ENCODE data around the gene CLEC16A.

The CLEC16A gene

DNA sequence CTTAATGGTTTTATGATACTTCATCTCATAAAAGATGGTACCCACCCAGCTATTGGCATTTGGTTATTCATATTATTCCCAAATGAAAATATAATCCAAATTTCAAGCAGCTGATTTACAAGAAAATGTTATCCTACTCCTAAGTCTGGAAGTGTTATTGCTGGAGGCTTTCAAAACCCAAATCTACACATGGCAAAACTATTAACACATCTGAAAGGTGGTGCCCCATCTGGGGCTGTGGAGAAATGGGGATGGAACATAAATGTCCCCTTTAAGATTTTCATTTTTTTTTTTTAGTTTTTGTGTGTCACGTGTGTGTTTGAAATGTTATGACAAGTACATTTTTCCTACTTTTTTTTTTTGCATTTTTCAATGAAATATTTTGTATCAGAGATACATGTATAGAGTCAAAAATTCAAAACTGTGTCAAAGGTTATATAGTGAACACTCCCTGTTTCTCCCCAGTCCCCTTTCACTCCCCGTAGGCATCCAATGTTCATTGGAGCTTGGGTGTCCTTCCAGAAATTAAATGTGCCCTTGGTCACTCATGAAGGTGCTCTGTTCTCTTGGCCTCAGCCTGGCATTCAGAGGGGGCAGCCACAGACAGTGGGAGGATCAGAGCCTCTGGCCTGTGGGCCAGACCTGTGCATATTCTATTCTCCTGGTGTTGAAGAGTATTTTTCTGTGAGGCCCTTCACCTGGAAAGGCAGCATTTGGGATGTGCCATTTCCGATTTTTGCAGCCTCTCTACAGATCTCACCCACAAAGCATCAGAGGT, 79.1 kb downstream of the CLEC16A start:
- no peak for DNase-seq

DNA sequence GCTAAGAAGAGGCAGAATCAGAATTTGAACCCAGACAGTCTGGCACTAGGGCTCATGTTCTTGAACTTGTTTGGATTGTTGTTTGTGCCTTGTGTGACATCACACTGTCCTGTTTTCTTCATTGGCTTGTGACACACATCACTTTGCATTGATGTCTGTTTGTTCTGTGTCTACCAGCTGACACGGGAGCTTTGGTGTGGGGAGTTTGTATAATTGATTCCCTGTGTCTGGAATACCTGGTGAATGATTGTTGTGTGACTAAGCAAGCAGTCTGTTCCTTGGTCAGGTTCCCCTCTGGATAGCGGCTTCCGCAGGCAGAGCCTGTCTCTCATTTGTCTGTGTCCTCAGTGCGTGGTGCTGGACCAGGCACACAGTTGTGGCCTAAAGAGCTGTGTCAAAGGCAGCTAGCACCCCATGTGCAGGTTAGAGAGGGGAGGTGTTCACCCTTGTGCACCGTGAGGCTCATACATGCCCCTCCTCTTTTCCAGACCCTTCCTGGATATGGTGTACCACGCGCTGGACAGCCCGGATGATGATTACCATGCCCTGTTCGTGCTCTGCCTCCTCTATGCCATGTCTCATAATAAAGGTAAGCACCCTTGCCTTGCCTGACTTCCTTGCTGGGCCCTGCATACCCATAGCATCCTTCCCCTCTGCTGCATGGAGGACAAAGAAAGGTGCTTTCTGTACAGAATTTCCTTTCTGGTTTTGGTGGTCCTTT, 80.1 kb downstream of the CLEC16A start:
- DNase-seq = no peak

DNA sequence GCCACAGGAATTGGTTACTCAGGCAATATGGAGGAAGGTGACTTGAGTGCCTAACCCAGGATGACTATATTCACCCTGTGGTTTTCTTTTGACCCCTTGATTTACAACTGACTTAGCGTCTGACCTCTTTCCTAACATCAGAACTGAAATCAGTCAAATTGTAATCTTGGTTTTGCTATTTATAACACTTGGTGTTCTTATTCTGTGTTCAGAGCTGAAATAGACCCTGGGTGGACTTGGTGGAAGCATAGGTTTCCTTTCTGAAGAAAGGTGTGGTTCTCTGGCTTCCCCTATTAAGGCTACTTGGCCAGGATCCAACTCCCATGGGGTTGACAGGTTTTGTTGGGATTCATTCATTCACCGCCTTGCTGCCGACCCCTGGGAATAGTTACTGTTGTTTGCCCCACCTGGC, 80.8 kb downstream of the CLEC16A start:
- no peak for DNase-seq

DNA sequence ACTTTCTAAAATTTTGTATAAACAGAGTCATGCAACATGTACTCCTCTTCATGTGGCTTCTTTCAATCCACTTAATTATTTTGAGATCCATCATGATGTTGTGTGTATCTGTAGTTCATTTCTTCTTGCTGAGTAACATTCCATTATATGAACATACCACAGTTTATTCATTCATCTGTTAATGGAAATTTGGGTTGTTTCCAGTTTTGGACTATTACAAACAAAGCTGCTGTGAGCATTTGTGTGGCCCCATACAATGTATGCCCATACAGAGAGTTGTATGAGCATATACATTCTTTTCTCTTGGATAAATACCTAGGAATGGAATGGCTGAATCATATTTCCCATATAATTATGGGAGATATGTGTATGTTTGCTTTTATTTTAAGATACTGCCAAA, 85.6 kb downstream of the CLEC16A start:
- no peak for DNase-seq

DNA sequence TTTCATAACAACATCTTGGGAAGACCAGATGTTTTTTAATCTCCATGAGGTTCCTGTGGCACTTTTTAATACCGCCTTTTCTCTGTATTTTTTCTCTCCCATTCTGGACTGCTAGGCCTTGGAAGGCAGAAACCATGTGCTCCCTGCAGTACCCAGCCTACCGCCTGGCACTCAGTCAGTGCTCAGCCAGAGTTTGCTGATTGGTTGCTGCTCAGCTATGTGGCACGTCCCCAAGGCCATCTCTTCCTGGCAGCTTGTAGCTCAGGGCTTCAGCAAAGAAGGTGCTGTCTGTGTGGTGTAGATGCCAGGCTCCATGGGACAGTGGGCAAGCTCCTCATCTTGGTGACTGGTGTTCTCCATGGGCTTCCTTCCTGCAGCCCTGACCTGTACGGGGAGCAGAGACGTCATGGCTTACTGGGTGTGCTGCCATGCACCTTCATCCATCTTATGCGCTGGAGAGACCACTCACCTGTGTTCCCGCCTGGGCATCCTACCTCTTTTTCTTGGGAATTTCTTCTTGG, 86.7 kb downstream of the CLEC16A start:
- no peak for DNase-seq

DNA sequence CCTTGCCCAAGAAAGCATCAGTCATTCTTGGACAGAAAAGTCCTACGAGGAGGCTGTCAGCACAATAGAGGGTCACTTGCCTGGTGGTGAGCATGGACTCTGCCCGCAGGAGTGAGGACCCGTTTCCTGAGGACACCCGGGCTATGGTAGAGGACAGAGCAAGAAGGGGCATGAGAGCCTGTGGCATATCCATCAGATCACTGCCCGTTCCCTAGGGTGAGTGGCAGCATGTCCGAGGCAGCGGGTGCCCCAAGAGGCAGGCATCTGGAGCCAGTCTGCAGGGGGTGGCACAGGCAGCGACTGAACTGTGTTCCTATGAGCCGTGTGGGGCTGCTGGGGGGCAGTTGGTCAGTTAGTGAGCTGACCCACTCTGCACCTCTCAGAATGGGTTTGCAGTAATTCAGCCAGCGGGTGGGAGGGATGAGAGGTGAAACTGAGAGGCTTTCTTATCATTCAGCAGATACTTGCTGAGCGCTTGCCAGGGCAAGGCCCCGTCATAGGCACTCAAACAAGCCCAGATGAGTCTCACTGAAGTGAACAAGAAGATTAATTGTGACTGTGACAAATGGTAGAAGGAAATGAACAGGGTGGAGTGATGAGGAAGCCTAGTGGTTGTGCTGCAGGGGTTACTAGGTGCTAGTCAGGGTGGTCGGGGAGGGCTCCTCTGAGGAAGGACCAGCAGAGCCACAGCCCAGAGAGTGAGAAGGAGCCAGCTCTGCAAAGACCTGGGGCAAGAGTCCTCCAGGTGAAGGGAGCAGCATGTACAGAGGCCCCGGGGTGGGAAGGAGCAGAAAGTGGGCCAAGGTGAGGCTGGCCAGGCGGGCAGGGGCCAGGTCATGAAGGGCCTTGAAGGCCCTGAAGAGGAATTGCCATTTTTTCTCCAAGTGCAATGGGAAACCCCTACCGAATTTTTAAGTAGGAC, 87.9 kb downstream of the CLEC16A start:
- no peak for DNase-seq

DNA sequence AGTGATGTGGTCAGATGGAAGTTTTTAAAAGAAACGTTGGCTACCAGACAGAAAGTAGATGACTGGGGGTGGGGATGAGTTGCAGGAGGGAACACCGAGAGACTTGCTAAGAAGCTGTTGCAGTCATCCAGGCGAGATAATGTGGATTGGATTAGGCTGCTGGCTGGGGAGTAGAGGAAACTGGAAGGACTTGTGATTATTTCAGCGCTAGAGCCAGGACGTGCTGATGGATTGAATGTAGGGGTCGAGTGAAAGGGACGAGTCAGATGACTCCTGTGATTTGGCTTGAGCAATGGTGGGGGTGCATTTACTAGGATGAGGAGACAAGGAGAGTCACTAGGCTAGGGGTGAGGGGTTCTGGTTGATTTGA, 88.5 kb downstream of the CLEC16A start:
- no peak for DNase-seq

DNA sequence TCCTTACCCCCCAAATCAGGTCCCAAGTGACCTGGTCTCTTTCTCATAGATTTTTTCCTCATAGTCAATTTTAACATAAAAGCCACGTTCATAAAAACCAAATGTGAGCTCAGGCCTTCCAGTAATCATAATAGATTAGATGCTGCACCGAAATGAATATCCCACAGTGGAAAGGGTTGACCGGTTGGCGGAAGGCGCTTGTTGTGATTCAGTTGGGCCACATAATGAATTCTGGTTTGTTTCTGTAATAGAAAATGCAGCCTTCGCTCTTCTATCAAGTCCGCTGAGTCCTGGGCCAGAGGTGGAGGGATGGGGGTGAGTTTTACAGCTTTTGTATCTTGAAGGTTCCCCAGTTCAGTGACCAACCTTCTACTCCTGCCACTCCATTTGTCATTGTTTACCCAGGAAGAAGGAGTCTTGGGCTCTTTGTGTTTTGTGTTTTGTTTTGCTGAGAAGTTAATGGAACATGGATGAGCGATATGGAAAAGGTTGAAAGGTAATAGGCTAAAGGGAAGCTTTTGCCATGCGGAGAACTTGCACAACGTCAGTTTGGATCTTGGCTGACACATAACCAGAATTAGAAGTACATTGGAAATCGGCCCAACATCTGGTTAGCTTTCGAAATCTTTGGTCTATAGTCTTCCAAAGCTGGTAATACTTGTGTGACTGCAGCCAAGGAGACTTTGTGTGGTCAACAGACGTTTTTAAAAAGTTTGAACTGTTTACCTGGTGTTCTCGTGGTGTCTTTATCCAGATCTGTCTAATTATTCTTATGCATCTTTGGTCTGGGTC, 89.5 kb downstream of the CLEC16A start:
- DNase-seq = no peak

DNA sequence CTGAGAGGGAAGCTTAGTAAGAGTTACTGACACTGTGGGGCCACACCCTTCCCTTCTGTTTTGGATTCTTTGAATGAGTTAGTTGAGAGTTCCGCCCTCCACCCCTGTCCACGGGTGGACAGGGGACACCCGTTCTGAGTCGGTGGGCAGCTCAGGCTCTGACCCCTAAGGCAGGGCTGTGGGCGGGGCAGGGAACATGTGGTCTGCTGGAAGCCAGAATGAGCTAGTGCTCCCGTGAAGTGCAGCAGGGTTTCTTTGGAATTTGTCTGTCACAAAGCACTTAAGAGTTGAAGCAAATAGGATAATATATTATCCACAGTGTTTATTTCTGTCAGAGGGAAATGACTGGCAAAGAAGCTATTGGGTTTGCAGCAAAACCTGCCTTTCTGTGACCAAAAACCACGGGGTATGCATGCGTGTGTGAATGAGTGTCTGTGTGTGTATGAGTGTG, 90.1 kb downstream of the CLEC16A start:
- DNase-seq = no peak

DNA sequence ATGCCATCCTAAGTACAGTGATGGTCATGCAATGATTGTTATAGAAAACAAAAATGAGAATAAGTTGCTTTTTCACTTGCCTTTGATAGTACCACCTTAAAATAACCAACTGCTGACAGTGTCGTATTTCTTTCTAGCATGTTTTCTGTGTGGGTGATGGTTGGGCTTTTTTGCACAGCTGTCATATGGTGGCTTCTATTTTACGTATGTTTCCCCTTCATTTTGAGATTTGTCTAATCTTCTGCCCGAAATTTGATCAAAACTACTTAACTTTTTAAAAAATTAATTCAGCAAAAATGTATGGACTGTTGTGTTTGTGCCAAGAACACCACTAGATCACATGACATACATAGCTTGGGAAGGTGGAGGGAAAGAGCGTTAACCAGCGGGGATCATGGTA, 90.7 kb downstream of the CLEC16A start:
- DNase-seq = no peak

DNA sequence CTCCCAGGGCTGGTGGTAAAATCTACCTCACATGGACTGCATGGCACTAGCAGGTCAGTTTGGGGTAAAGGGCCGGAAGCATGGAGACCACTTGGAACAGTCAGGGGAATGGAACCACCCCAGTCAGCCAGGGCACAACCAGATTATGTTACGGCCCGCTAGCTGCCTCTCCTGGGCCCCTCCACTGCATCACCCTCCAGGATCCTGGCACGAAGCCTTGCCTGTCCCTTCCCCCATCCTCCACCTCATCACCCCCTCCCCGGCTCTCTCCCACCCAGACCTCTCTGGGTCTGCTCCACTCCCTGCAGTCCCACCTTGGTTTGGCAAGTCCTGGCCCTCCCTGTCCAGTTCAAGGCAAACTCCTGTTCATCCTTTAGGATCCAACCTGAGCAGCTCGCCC, 91.7 kb downstream of the CLEC16A start:
- no peak for DNase-seq

DNA sequence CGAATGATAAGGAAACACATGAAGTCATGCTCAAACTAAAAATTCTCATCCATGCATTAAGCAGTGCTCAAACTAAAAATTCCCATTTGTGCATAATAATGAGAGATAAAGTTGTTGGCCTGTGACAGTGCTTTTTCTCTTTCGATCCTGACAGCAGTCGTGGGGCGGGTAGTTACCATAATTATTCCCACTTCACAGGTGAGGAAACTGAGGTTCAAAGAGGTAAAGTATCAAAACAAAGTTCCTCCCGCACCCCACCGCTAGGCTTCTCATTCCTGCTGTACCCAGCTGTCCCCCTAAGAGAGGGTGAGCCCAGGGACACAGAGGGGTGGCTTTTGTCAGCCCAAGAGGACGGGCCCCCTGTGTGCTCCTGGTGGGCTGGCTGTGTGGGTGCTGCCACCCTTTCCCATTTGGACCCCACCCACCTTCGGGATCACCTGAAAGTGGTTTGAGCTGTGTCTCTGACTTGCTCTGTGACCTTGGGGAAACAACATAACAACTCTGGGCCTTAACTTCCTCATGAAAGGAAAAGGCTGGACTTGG, 92.6 kb downstream of the CLEC16A start:
- DNase-seq = no peak

DNA sequence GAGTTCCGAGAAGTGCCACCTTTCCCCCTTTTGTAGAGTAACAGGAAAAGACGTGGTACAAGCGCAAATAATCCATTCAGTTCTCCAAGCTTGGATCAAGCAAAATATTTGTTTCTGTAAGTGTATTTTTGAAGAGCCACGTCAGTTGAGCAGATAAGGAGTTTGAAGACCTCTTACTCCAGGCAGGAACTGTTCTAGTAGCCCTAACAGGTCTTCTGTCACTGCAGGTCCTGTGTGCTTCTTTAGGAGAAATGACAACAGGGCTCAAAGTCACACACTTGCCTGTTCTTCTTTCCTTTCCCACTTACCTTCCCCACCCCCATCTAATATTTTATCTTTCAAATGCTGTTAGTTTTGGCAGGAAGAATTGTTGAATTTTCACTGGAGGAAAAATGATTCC, 93.9 kb downstream of the CLEC16A start:
- DNase-seq = no peak

DNA sequence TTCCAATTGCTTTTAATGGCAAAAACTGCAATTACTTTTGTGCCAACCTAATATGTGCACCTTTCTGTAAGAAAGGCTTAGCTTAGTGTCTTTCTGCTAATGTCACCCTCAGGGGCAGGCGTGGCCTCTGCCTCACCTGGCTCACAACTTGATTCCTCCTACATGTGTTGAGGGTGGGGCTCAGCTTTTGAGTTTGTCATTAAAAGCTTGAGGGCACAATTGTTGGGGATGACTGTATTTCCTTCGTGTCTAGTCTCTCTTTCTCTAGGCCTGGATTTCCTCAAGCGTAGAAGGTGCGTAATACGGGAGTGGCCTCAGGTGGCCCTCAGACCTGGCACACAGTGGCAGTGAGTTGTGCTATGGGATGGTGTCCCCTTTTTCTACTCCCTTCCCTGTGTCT, 94.4 kb downstream of the CLEC16A start:
- no peak for DNase-seq

DNA sequence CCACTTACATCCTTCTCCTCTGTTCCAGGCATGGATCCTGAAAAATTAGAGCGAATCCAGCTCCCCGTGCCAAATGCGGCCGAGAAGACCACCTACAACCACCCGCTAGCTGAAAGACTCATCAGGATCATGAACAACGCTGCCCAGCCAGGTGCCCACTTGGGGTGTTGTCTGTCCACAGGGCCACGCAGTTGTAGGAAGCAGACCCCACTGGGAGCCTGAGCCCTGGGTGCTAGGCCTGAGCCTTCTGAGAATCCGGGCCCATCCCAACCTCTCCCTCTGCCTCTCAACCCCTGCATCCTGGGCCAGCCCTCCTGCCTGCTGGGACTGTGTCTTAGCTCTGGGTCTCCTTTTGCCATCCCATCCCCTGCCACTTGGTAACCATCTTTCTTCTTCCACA, 95.4 kb downstream of the CLEC16A start:
- no peak for DNase-seq

DNA sequence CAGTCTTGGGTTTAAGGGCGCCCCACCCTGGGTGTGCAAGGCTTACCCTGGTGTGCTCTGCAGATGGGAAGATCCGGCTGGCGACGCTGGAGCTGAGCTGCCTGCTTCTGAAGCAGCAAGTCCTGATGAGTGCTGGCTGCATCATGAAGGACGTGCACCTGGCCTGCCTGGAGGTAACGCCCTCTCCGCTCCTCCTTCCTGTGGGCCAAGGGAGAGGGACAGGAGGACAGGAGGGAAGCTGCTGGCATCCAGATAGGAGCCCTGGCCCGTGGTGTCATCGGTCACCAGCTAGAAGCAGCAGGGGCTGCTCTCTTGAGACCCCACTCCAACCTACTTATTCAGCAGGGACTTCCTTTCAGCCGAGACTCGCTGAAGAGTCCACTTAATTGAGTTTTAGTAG, 97.8 kb downstream of the CLEC16A start:
- DNase-seq = no peak

DNA sequence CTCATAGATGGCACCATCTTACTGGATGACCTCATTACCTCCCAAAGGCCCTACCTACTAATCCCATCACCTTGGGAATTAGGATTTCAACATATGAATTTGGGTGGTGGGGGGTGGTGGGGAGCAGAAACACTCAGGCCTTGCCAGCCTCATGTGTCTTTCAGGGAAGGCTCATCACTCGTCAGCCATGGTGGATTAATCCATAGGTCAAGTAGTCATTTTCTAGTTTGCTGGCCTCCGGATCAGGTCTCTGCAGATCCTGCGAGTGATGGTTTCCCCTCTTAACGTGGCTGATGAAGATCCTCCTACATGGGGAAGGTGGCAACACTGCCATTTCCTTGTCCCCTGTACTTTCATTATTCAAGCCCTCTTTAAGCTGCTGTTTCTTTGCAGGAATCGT, 101.1 kb downstream of the CLEC16A start:
- no peak for DNase-seq

DNA sequence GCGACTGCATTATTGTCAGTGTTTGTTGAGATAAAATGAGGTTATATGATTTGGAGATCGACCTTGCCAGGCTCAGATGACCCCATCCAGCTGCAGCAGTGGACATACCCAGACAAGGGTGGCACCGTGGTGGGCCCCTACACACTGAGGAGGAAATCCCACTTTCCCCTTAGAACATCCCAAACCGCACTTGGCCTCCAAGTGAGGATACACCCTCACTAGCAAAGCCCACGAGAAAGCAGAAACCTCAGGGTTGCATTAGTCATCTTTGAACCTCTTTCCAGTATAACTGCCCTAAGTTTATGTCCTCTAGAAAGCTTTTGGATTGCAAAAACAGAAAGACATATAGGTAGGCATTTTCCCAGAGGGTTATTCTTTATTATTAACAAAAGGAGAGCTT, 101.5 kb downstream of the CLEC16A start:
- no peak for DNase-seq

DNA sequence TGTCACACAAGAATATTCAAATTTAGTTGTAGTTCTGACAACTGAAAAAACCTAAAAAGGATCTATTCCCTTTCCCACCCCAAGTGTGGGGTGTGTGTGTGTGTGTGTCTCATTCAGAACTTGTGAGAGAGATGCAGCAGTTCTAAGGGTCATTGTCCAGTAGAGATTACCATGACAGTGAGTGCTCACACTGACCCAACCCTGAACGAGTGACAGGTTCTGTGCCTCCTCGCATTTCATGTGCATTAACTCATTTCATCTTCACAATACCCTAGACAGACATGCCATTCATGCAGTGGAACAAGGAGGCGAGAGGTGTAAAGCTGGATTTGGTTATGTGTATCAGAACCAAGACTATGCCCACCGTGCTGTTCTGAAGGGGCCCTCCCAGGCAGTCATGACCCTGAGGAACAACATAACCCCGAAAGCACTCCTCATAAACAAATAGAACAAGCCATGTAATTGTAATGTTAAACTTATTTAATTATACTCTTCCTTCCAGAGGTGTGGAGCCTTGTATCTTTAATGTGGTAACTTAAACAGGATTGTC, 102.1 kb downstream of the CLEC16A start:
- no peak for DNase-seq

DNA sequence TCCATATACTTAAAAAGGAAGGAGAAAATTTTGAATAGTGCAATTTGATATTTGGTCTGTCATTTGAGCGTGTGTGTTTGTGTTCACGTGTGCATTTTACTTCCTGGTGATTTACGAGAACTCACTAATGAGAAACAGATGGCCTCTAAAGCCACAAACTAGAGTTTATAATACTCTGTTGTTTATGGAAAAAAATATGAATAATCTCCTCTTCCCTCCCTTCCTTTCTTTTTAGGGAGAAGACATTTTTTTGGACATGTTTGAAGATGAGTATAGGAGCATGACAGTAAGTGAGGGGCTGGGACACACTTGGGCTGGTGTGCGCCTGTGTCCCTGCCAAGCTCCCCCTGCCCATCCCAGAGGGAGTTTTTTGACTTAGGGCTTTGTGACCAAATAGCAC, 102.7 kb downstream of the CLEC16A start:
- DNase-seq = no peak

DNA sequence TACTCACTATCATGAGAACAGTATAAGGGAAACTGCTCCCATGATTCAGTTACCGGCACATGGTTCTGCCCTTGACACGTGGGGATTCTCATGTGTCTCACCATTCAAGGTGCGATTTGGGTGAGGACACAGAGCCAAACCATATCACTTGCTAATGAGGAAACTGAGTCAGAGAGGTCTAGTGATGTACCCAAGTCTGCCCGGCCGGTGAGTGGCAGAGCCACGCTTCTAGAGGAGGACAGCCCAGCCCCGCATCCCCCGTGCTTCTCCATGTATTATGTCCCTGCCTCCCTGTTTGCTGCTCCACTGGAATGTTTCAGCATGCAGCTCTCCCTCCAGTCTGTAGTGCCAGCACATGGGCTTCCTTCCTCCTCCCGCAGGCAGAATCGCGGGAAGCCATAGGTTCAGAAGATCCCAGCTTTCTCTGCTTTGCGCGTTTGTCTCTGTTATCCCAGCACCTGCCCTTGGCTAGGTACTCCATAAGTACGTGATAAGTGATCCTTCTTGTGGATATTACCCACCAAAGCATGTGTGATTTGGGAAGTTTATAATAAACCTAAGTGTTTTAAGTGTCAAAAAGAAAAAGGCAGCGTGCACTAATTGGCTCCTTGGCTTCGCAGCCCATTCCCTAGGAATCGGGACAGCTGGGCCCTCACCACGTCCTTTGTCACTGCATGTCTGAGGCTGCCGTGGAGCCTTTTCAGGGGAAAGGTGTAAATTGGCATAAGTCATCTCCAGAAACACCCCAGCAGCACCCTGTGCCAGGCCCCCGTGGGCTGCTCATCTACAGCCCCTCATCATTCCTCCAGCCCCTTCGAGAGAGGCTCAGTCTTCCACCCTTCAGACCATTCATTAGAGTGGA, 103.8 kb downstream of the CLEC16A start:
- no peak for DNase-seq
